Caco-2 (cell line): ENCODE measurements around the gene CHORDC1. TPM values are rescaled to one million over a fixed set of nuclear protein-coding genes. Genes with fewer than 3 reads are reported as not detected.

Experiments used
- total RNA-seq: library from RNA; stranded (reverse); gene quantifications from 2 replicates; pipeline ENCODE4 v1.2.3, GENCODE V29; 2022

The CHORDC1 gene
- total RNA-seq, 1 experiment from 2014 or later: 194 TPM

Other genes starting within 250 kb of the CHORDC1 start
- not detected in 2 replicates for gene TRIM49C, start 191.9 kb downstream of the CHORDC1 start, total RNA-seq
- not detected in 2 replicates for gene UBTFL1, start 137.1 kb downstream of the CHORDC1 start, total RNA-seq
- gene NAALAD2, start 88.4 kb downstream of the CHORDC1 start, total RNA-seq: 139 and 142 TPM in 2 replicates